Activated naive CD4-positive, alpha-beta T cell treated with anti-CD3 and anti-CD28 coated beads, Interleukin-2, amount 50 U/mL, for 72 hours (primary cell): ENCODE measurements around the gene CLCN1. TPM values are rescaled to one million over a fixed set of nuclear protein-coding genes. Genes with fewer than 3 reads are reported as not detected.
A peak's percentile ranks its signal among the peaks of the same experiment; 100 is the strongest.

Experiments
- ATAC-seq, 2 donors: fragments of 150-1000 bp; cut with Tn5 transposase; 2 replicates each; pipeline ENCODE4 v1.10.0; 2021; ENCODE audit warnings: mild to moderate bottlenecking in 2 of 2, moderate library complexity in 2 of 2
- DNase-seq, 2 donors: peaks; one replicate each; pipeline ENCODE4 v3.0.0; 2021 to 2022; ENCODE audit warnings: low spot score in 2 of 2
- H3K27ac Mint-ChIP-seq, 2 donors: one replicate each; pipeline ENCODE4 v1.8.0; 2022; ENCODE audit warnings: mild to moderate bottlenecking in 2 of 2, mixed read lengths in 2 of 2
- H3K36me3 Mint-ChIP-seq, 2 donors: one replicate each; pipeline ENCODE4 v1.8.0; 2022; ENCODE audit warnings: mixed read lengths in 2 of 2
- H3K9me3 Mint-ChIP-seq, 2 donors: one replicate each; pipeline ENCODE4 v1.8.0; 2022; ENCODE audit warnings: mixed read lengths in 2 of 2
- total RNA-seq, 2 donors: library from RNA; stranded (reverse); gene quantifications; one replicate each; pipeline ENCODE4 v1.2.3, GENCODE V29; 2022

Gene CLCN1
- total RNA-seq, 2 donors from 2014 or later: 0.12 to 0.16 TPM

DNA sequence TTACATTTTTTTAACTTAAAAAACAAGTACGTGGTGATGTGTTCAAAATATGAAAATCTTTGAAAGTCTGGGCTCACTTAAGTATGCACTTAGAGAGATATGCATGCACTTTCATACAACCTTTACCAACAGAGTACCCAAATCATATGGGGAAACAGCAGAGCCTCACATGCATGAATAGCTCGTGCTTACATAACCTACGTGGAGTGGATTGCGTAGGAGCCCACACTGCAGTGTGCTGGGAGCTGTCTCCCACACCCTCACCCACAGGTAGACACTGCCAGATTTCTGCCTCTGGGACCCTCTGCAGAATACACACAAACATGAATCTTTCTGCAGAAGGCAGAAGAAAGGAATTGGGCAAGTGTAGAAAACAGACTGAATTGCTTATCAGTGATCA is 581 bp downstream of the CLCN1 start:
- DNase-seq (no peak), ATAC-seq (no peak)
- Mint-ChIP-seq H3K9me3 (no peaks in the 10 kb centered on the region), H3K27ac (no peak overlapping the region), H3K36me3 (no peaks in the 10 kb centered on the region)

DNA sequence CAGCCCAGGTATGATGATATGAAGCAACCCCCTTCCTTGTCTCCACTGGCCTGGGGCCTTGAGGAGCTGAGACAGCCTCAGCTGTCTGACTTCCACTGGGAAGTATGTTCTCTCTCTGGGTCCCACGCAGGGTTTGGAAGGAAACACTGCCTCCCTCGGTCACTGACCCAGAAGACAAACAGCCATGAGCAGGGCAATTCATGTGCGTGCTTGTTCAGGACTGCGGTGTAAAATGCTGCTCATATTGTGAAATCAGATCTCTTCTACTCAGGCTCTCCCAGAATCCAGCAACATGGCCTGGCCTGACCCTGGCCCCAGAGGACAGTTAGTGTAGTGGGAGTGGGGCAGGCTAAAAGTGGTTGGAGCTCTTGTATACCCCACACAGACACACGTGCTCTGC is 2.8 kb downstream of the CLCN1 start:
- no peaks in the 10 kb centered on the region for H3K9me3 Mint-ChIP-seq
- ATAC-seq (no peak), DNase-seq (no peak)
- no peak overlapping the region for H3K27ac Mint-ChIP-seq
- no peaks in the 10 kb centered on the region for H3K36me3 Mint-ChIP-seq

DNA sequence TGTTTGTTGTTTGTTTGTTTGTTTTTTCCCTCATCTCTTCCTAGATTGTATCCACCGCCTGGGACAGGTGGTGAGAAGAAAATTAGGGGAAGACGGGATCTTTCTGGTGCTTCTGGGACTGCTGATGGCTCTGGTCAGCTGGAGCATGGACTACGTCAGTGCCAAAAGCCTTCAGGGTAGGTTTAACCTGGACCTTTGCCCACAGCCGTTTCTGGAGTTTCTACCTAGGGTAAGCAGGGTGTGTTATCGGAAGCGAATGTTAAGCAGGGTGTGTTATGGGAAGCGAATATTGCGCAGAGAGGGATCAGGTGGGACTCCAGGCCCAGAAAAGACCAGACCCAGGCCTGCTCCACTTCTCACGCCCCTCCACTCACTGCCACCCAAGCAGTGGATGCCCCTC is 4.7 kb downstream of the CLCN1 start:
- Mint-ChIP-seq H3K9me3 (no peaks in the 10 kb centered on the region), H3K27ac (no peak overlapping the region), H3K36me3 (no peaks in the 10 kb centered on the region)
- ATAC-seq: no peak
- DNase-seq: no peak

DNA sequence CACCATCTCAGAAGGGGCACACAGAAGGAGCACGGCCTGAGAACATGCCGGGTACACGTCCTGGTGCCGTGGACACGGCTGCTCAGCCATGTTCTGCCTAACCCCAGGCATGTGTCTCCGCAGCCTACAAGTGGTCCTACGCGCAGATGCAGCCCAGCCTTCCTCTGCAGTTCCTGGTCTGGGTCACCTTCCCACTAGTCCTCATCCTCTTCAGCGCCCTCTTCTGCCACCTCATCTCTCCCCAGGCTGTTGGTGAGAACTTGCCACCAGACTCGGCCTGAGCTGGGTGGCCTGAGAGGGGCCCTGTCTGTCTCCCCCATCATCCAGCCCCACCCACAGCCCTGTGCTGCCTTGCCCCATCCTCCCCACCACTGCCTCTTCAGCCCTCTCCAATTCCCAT is 5.3 kb downstream of the CLCN1 start:
- H3K9me3 Mint-ChIP-seq: no peaks in the 10 kb centered on the region
- no peak for DNase-seq
- H3K27ac Mint-ChIP-seq: no peak overlapping the region
- peak in 1 of 2 donors; percentile 26 for ATAC-seq
- no peaks in the 10 kb centered on the region for H3K36me3 Mint-ChIP-seq

DNA sequence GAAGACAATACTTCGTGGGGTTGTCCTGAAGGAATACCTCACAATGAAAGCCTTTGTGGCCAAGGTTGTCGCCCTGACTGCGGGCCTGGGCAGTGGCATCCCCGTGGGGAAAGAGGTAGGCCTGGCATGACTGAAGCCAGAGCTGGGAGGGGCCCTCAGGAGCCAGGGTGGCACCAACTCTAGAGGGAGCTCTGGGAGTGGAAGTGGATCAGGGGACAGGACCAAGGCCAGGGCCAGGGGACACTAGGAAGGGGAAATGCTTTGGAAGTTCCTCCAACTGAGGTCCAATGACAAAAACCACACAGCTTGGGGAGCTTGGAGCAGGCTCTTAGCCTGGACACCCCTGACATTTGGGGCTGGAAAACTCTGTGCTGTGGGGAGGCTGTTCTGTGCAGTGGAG is 5.8 kb downstream of the CLCN1 start:
- Mint-ChIP-seq H3K9me3 (no peaks in the 10 kb centered on the region), H3K27ac (no peak overlapping the region), H3K36me3 (no peaks in the 10 kb centered on the region)
- DNase-seq (no peak), ATAC-seq (no peak)

DNA sequence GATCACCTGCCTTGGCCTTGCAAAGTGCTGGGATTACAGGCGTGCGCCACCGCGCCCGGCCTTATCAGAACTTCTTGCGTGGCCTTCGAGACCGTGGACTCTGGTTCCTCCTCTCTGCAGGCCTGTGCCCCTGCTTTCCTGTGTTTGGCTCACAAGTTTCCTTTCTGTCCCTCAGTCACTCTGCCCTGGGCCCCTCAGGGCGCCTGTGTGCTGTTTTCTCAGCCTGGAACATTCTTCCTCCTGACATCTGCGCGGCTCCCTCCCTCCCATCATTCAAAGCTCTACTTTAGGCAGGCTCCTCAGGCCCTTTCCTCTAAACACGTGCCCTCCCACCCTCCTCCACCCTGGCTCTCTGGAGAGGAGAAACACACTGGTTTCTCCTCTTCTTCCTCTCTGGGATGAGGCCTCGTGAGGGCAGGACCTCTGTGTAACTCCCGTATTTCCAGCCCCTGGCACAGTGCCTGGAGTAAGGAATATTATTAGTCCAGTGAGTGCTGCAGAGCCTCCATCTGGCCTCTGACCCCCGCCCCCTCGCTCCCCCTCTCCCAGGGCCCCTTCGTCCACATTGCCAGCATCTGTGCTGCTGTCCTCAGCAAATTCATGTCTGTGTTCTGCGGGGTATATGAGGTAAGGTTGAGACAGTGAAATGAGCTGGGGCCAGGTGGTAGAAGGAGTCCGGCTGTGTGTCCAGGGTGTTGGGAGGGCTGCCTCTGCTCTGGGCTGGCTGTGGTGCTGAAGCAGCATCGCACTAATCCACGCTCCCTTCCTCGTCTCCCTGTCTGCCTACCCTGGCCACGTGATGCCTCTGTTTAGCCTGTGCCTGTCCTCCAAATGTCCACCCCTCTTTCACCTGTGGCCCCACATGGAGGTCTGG is 7.1 kb downstream of the CLCN1 start:
- H3K9me3 Mint-ChIP-seq: no peaks in the 10 kb centered on the region
- no peak for DNase-seq
- H3K36me3 Mint-ChIP-seq: no peaks in the 10 kb centered on the region
- no peak overlapping the region for H3K27ac Mint-ChIP-seq
- ATAC-seq: no peak

DNA sequence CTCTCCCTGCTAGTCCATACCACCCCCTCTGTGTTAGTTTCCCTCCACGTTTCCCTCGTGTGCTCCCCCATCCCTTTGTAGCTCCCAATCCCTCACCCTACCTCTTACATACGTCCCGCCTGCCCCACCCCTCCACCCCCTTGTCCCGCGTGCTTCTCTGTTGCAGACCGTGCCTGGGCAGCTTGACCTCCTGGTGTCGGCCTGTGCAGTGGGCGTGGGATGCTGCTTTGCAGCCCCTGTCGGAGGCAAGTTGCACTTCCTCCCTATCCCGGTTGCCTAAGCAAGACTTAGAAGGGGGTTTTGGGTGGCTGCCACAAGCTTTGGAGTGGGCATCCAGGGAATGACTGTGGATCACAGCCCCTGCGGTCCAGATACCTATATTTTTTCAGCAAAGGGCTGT is 7.7 kb downstream of the CLCN1 start:
- ATAC-seq: no peak
- Mint-ChIP-seq H3K9me3 (no peaks in the 10 kb centered on the region), H3K27ac (no peak overlapping the region), H3K36me3 (no peaks in the 10 kb centered on the region)
- no peak for DNase-seq

DNA sequence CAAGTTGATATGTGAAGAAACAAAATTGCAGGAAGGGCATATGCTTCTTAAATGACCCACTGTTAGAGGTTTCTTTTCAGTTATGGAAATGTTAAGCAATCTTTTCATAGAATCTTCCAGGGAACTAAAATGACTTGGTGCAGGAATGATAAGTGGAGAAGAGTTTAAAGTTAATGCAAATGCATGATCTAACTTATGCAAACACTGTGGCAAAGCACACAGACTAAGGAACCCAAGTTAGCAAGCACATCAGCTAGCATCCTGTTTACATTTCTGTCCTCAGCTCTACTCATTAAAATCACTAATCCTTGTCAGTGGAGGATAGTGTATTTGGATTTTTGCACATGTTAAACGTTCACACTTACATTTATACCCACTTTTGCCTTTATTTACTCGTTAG is 9.3 kb downstream of the CLCN1 start:
- DNase-seq (no peak), ATAC-seq (no peak)
- no peaks in the 10 kb centered on the region for H3K36me3 Mint-ChIP-seq
- no peaks in the 10 kb centered on the region for H3K9me3 Mint-ChIP-seq
- H3K27ac Mint-ChIP-seq: no peak overlapping the region

DNA sequence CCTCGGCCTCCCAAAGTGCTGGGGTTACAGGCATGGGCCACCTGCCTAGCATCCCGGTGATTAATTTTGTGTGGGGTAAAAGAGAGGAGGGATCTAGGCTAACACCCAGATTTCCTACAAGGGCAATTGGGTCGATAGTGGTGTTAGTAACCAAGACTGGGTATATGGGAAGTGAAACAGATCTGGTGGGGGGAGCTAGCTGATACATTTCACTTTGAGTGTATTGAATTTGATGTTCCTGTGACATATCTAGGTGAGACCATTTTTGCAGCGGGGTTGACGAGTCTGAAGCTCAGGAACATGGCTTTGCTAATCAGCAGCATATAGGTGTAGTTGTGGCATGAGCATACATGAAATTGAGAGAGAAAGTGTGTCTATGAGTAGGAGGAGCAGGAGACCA is 12.0 kb downstream of the CLCN1 start:
- no peaks in the 10 kb centered on the region for H3K9me3 Mint-ChIP-seq
- H3K27ac Mint-ChIP-seq: no peak overlapping the region
- no peaks in the 10 kb centered on the region for H3K36me3 Mint-ChIP-seq
- no peak for ATAC-seq
- DNase-seq: no peak

DNA sequence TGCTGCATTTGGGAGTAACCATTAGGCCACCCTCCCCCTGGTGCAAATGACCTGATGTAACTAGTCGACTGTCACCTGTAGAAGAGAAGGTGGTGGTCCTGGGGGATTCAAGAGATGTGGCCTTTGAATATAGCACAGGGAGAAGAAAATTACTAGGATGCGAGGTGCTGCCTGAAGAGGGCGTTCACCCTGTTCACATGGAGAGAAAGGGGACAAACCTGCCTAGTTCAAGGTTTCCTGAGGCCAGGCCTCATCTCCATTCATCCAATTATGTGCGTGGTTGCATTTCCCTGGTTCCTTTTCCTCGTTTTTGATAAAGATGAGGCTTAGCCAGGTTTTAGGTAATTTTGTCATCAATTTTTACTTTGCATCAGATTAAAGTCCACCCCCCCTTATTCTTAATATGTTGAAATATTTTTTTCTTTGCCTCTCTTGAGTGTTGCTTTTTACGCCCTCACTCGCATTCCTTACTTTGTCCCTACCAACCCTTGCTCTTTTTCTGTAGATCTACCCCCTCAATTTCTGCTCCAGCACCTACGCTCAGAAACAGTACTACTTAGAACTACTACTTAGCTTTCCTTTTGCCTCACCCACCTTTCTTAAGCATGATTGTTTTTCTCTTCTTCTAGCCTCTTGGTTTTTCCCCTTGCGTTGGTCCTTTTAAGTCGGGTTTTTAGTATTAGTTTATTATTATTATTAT is 13.7 kb downstream of the CLCN1 start:
- DNase-seq: no peak
- ATAC-seq: no peak
- no peaks in the 10 kb centered on the region for H3K9me3 Mint-ChIP-seq
- H3K27ac Mint-ChIP-seq: no peak overlapping the region
- no peaks in the 10 kb centered on the region for H3K36me3 Mint-ChIP-seq

DNA sequence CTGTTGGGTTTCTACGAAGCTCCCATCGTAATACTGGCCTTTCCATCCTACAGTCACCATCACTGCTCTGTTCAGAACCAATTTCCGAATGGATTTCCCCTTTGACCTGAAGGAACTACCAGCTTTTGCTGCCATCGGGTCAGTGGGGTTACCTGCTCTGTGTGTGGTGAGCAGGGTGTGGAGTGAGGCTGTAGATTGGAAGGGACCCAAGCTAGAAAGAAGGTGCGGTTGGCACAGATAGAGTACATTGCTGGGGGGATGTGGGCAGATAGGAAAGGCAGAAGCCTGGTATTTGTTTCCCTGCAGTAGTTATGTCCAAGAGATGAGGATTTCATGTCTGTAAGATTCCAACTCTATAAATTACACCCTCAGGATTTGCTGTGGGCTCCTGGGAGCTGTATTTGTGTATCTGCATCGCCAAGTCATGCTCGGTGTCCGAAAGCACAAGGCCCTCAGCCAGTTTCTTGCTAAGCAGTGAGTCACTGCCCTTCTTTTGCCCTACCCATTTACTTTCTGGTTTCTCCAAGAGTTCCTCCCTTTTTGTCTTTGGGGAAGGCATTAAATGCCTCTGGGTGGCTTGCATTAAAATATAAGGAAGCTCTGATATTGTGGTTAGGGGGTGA is 15.4 kb downstream of the CLCN1 start:
- Mint-ChIP-seq H3K27ac (peak overlapping the region in 1 of 2 donors; percentile 47), H3K9me3 (no peaks in the 10 kb centered on the region), H3K36me3 (no peaks in the 10 kb centered on the region)
- DNase-seq: no peak
- ATAC-seq: no peak

DNA sequence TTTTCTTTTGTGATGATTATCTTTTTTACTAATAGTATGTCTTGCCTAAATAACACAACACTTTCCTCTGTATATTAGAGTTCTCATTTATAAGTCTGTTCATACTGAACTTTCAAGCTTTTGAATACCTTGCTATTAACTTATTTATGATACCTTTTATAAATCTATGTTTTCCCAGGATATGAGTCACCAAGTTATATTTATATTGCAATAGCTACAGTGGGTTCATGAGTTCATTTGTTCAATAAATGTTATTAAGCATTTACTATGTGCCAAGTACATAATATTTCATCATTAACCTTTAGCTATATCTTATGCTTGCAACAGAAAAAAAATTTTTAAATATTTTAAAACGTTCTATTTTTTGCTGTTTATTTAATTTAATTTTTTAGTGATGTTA is 18.3 kb downstream of the CLCN1 start:
- Mint-ChIP-seq H3K27ac (no peak overlapping the region), H3K9me3 (no peaks in the 10 kb centered on the region), H3K36me3 (no peaks in the 10 kb centered on the region)
- no peak for ATAC-seq
- DNase-seq: no peak

DNA sequence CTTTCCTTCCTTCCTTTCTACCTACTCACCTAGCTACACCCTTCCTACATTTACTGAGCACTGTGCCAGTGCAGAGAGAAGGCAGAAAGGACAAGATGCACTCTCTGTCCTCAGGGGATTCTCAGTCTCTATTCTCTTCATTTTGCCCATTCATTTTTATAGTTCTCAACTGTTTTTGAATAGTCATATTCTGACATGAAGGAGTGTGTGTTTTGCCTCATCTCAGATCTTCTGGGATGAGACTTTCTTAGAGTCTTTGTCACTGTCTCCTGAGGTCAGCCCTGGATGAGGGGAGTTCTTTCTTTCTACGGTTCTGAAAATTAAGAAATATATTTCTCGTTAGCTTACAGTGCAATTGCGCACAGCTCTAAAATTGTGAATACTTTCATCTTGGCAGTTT is 21.3 kb downstream of the CLCN1 start:
- Mint-ChIP-seq H3K9me3 (no peaks in the 10 kb centered on the region), H3K36me3 (no peaks in the 10 kb centered on the region), H3K27ac (no peak overlapping the region)
- DNase-seq: no peak
- ATAC-seq: peak in 1 of 2 donors; percentile 59

DNA sequence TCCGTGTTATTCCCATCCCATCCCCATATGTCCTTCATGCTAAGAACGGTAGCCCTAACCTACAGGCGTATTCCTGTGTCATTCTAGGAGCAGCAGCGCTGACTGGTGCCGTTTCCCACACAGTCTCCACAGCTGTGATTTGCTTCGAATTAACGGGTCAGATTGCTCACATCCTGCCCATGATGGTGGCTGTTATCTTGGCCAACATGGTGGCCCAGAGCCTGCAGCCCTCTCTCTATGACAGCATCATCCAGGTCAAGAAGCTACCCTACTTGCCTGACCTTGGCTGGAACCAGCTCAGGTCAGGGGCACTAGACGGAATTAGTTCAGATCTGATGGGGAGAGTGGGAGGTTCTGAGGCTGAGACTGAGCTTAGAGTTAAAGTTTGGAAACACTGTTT is 25.9 kb downstream of the CLCN1 start:
- no peaks in the 10 kb centered on the region for H3K9me3 Mint-ChIP-seq
- ATAC-seq: no peak
- no peak for DNase-seq
- no peaks in the 10 kb centered on the region for H3K36me3 Mint-ChIP-seq
- no peak overlapping the region for H3K27ac Mint-ChIP-seq

DNA sequence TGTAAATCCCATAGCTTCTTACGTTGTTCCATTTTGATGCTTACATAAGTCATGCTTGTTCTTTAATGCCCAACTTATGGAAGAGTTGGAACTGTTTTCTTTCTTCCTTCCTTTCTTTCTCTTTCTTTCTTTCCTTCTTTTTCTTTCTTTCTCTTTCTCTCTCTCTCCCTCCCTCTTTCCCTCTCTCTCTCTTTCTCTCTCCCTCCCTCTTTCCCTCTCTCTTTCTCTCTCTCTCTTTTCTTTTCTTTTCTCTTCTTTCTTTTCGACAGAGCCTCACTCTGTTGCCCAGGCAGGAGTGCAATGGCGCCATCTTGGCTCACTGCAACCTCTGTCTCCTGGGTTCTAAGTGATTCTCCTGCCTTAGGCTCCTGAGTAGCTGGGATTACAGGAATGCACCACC is 27.7 kb downstream of the CLCN1 start:
- Mint-ChIP-seq H3K27ac (no peak overlapping the region), H3K9me3 (no peaks in the 10 kb centered on the region), H3K36me3 (no peaks in the 10 kb centered on the region)
- ATAC-seq: no peak
- no peak for DNase-seq

DNA sequence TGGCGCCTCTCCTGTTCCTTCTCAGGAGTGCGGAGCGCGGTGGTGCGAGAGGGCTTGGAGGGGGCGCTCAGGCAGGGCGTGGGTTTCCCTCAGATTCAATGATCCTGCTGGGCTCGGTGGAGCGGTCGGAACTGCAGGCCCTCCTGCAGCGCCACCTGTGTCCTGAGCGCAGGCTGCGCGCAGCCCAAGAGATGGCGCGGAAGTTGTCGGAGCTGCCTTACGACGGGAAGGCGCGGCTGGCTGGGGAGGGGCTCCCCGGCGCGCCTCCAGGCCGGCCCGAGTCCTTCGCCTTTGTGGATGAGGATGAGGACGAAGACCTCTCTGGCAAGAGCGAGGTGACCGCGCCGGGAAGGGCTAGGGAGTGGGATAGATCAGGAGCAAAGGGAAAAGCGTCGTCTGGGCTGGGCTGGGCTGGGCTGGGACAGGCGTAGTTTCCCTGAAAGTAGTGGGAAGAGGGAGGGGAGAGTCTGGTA is 29.6 kb downstream of the CLCN1 start:
- no peaks in the 10 kb centered on the region for H3K9me3 Mint-ChIP-seq
- H3K27ac Mint-ChIP-seq: peak overlapping the region in 1 of 2 donors; percentile 70
- no peaks in the 10 kb centered on the region for H3K36me3 Mint-ChIP-seq

DNA sequence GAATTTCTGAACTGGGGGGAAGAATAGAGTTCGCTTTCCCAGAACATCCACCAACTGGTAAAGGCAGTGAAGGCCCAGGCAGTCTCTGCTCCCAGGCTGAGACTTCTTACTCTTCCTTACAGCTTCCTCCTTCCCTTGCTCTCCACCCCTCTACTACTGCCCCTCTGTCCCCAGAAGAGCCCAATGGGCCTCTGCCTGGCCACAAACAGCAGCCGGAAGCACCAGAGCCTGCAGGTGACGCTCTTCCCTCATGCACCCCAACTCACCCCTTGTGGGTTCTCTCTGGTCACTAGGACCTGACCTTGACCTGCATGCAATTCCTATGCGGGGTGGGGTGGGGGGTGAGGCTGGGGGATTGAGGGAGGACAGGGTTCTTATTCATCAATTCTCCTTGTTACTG is 30.1 kb downstream of the CLCN1 start:
- Mint-ChIP-seq H3K36me3 (no peaks in the 10 kb centered on the region), H3K9me3 (no peaks in the 10 kb centered on the region), H3K27ac (peak overlapping the region in 1 of 2 donors; percentile 72)
- DNase-seq (no peak), ATAC-seq (no peak)

More for the DNA sequence above, 29.6 kb downstream of the CLCN1 start:
- DNase-seq (peak; percentile 64 to 66), ATAC-seq (peak; percentile 99 to 100)
